H9 (cell line): Measurements from ENCODE around the gene BLOC1S3. TPM values are rescaled to one million over a fixed set of nuclear protein-coding genes. Genes with fewer than 3 reads are reported as not detected.

Experiments used
- DNase-seq: peaks from one replicate; pipeline ENCODE4 v3.0.0-alpha.2; 2017
- H2AFZ ChIP-seq: one replicate; pipeline ENCODE4 v1.6.1; 2013; ENCODE audit warnings: mild to moderate bottlenecking, low read length, control low read depth, moderate library complexity
- H2AK5ac ChIP-seq: 2 replicates; pipeline ENCODE4 v1.6.1; 2013; ENCODE audit warnings: low read length, control low read depth, mixed read lengths; ENCODE audit not compliant: insufficient read length
- H2BK120ac ChIP-seq: one replicate; pipeline ENCODE4 v1.6.1; 2013; ENCODE audit warnings: low read depth, mild to moderate bottlenecking, low read length, control low read depth, inconsistent platforms; ENCODE audit not compliant: poor library complexity, severe bottlenecking
- H2BK12ac ChIP-seq: 2 replicates; pipeline ENCODE4 v1.6.1; 2013; ENCODE audit warnings: low read length, control low read depth, mixed read lengths, low read depth; ENCODE audit not compliant: insufficient read length
- H2BK15ac ChIP-seq: 2 replicates; pipeline ENCODE4 v1.6.1; 2013; ENCODE audit warnings: low read depth, low read length, control low read depth
- H2BK20ac ChIP-seq: one replicate; pipeline ENCODE4 v1.6.1; 2013; ENCODE audit warnings: low read depth, mild to moderate bottlenecking, low read length, control low read depth, inconsistent platforms; ENCODE audit not compliant: poor library complexity, severe bottlenecking
- H2BK5ac ChIP-seq: 2 replicates; pipeline ENCODE4 v1.6.1; 2013; ENCODE audit warnings: low read length, control low read depth, mixed read lengths; ENCODE audit not compliant: insufficient read length
- H3K14ac ChIP-seq: 2 replicates; pipeline ENCODE4 v1.6.1; 2013; ENCODE audit warnings: low read length, control low read depth; ENCODE audit not compliant: insufficient read depth
- H3K18ac ChIP-seq: 2 replicates; pipeline ENCODE4 v1.6.1; 2013; ENCODE audit warnings: low read depth, mild to moderate bottlenecking, mixed read lengths, low read length, control low read depth; ENCODE audit not compliant: insufficient read length
- H3K23ac ChIP-seq: 2 replicates; pipeline ENCODE4 v1.6.1; 2013; ENCODE audit warnings: low read length, control low read depth, mixed read lengths, low read depth; ENCODE audit not compliant: insufficient read length
- H3K23me2 ChIP-seq: 2 replicates; pipeline ENCODE4 v1.6.1; 2013; ENCODE audit warnings: low read depth, mild to moderate bottlenecking, mixed read lengths, low read length, control low read depth; ENCODE audit not compliant: insufficient read length, poor library complexity, severe bottlenecking
- H3K27ac ChIP-seq: 2 replicates; pipeline ENCODE4 v1.5.1; 2013; ENCODE audit warnings: low read length, control low read depth, mixed read lengths, low read depth; ENCODE audit not compliant: insufficient read length
- H3K27me3 ChIP-seq: 2 replicates; pipeline ENCODE4 v1.6.1; 2013; ENCODE audit warnings: low read length, control low read depth, inconsistent platforms; ENCODE audit not compliant: insufficient read depth
- H3K4ac ChIP-seq: 2 replicates; pipeline ENCODE4 v1.6.1; 2013; ENCODE audit warnings: low read depth, mild to moderate bottlenecking, control low read depth, inconsistent platforms, low read length, moderate library complexity
- H3K4me1 ChIP-seq: 2 replicates; pipeline ENCODE4 v1.6.1; 2013; ENCODE audit warnings: low read length, control low read depth, inconsistent platforms; ENCODE audit not compliant: insufficient read depth
- H3K4me2 ChIP-seq: 2 replicates; pipeline ENCODE4 v1.6.1; 2013; ENCODE audit warnings: low read length, control low read depth, mixed read lengths; ENCODE audit not compliant: insufficient read length, insufficient read depth
- H3K56ac ChIP-seq: 2 replicates; pipeline ENCODE4 v1.6.1; 2013; ENCODE audit warnings: low read depth, mild to moderate bottlenecking, mixed read lengths, low read length, control low read depth; ENCODE audit not compliant: insufficient read length
- H3K79me1 ChIP-seq: 2 replicates; pipeline ENCODE4 v1.6.1; 2013; ENCODE audit warnings: low read depth, mild to moderate bottlenecking, moderate library complexity, low read length, control low read depth, inconsistent platforms; ENCODE audit not compliant: insufficient read depth, poor library complexity, severe bottlenecking
- H3K79me2 ChIP-seq: 2 replicates; pipeline ENCODE4 v1.6.1; 2013; ENCODE audit warnings: low read length, control low read depth, inconsistent platforms; ENCODE audit not compliant: insufficient read depth
- H3K9ac ChIP-seq: 2 replicates; pipeline ENCODE4 v1.6.1; 2013; ENCODE audit warnings: low read length, control low read depth, mixed read lengths; ENCODE audit not compliant: insufficient read length; ENCODE audit errors: extremely low read depth
- H3K9me3 ChIP-seq: one replicate; pipeline ENCODE4 v1.6.1; 2013; ENCODE audit warnings: low read depth, low read length, inconsistent platforms; ENCODE audit not compliant: control insufficient read depth
- H3T11ph ChIP-seq: one replicate; pipeline ENCODE4 v1.6.1; 2013; ENCODE audit warnings: mild to moderate bottlenecking, low read length, control low read depth, inconsistent platforms
- H4K20me1 ChIP-seq: one replicate; pipeline ENCODE4 v1.6.1; 2013; ENCODE audit not compliant: control insufficient read depth, insufficient read length, insufficient read depth
- H4K5ac ChIP-seq: 2 replicates; pipeline ENCODE4 v1.6.1; 2013; ENCODE audit warnings: low read depth, mild to moderate bottlenecking, mixed read lengths, low read length, control low read depth; ENCODE audit not compliant: insufficient read length
- H4K8ac ChIP-seq: replicated peaks from 2 replicates; pipeline ENCODE4 v1.6.1; 2013; ENCODE audit warnings: low read length, control low read depth, mixed read lengths, low read depth; ENCODE audit not compliant: insufficient read length
- H4K91ac ChIP-seq: 2 replicates; pipeline ENCODE4 v1.6.1; 2013; ENCODE audit warnings: low read depth, mild to moderate bottlenecking, moderate library complexity, mixed read lengths, low read length, control low read depth; ENCODE audit not compliant: insufficient read length
- H3K27ac Mint-ChIP-seq, 3 experiments: 2 replicates in 2 of 3; 3 replicates in 1 of 3; pipeline ENCODE4 v1.8.0; 2020 to 2021; ENCODE audit warnings: mixed read lengths in 3 of 3, mild to moderate bottlenecking in 1 of 3, moderate library complexity in 1 of 3
- H3K27me3 Mint-ChIP-seq: 2 replicates; pipeline ENCODE4 v1.8.0; 2021; ENCODE audit warnings: low read depth, mild to moderate bottlenecking, moderate library complexity, mixed read lengths
- H3K36me3 Mint-ChIP-seq, 3 experiments: 2 replicates in 2 of 3; 3 replicates in 1 of 3; pipeline ENCODE4 v1.8.0; 2020 to 2021; ENCODE audit warnings: low read depth in 3 of 3, mixed read lengths in 3 of 3; ENCODE audit not compliant: insufficient read depth in 1 of 3
- H3K4me1 Mint-ChIP-seq, 2 experiments: 2 replicates each; pipeline ENCODE4 v1.8.0; 2020; ENCODE audit warnings: mixed read lengths in 2 of 2
- H3K4me3 Mint-ChIP-seq, 2 experiments: 2 replicates in 1 of 2; 3 replicates in 1 of 2; pipeline ENCODE4 v1.8.0; 2020 to 2021; ENCODE audit warnings: mild to moderate bottlenecking in 2 of 2, mixed read lengths in 2 of 2, moderate library complexity in 1 of 2
- H3K9me3 Mint-ChIP-seq, 2 experiments: 2 replicates in 1 of 2; 3 replicates in 1 of 2; pipeline ENCODE4 v1.8.0; 2020; ENCODE audit warnings: mild to moderate bottlenecking in 2 of 2, mixed read lengths in 2 of 2, moderate library complexity in 1 of 2
- WGBS: extraction: QIAGEN DNeasy Blood & Tissue Kit; methylation state at CpG from one replicate; pipeline ENCODE4 v1.1.7; 2013; ENCODE audit warnings: missing lambda C conversion rate, low lambda C conversion rate, mixed read lengths; ENCODE audit not compliant: insufficient read length; ENCODE audit errors: extremely low coverage; 5-methylcytosine and 5-hydroxymethylcytosine counted together
- total RNA-seq: library from RNA; stranded (reverse); gene quantifications from 2 replicates; pipeline ENCODE4 v1.2.1, GENCODE V29; 2021
- TF ChIP-seq, protein P1 (sequence below): fragments of 200-600 bp; sonication (generic); conservative IDR thresholded peaks from 3 replicates; pipeline ENCODE4 v1.8.0; 2021; ENCODE audit warnings: antibody characterized with exemption, mild to moderate bottlenecking

BLOC1S3 gene
- total RNA-seq, 1 experiment from 2014 or later: 9.2 TPM

DNA sequence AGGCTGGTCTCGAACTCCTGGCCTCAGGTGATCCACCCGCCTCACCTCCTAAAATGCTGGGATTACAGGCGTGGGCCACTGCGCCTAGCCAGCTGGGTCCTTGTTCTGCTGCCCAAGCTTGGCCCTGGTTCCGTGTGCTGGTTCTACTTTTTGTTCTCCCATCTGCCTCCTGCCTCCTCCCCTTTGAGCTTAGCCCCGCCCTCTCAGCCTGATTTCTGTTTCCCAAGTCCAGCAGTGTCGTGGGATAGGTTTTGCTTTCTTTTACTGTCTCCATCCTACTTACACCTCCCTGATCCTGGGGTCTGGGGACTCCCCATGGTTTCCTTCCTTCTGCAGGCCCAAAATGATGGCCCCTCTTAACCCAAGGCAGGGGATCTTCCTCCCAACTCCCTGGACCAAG lies 2.4 kb downstream of the BLOC1S3 start:
- Mint-ChIP-seq H3K4me1 (peaks cover 0 to 10% of the 10 kb centered on the region in 2 experiments; a peak in 2 of 4 replicates), H3K9me3 (no peaks in the 10 kb centered on the region), H3K27ac (no peak overlapping the region; a peak in 1 of 7 replicates), H3K4me3 (peak overlapping the region; percentile 67 to 80), H3K36me3 (peaks cover 0 to 4% (median 2%) of the 10 kb centered on the region in 3 experiments; a peak in 2 of 7 replicates), H3K27me3 (peaks cover 13% of the 10 kb centered on the region)
- H3K4ac ChIP-seq: no peak overlapping the region
- H2BK20ac ChIP-seq: no peak overlapping the region
- no peak overlapping the region for H3K23ac ChIP-seq
- DNase-seq: no peak
- no peak overlapping the region for H3K9ac ChIP-seq
- H3K27me3 ChIP-seq: no peaks in the 10 kb centered on the region
- no peak overlapping the region for H2BK12ac ChIP-seq
- H3K79me2 ChIP-seq: no peaks in the 10 kb centered on the region
- no peak overlapping the region for H2BK5ac ChIP-seq
- H3K23me2 ChIP-seq: peaks cover 13% of the 10 kb centered on the region
- H4K8ac ChIP-seq: no peak overlapping the region
- no peaks in the 10 kb centered on the region for H3K9me3 ChIP-seq
- H3K14ac ChIP-seq: no peak overlapping the region
- no peak overlapping the region for H3K18ac ChIP-seq
- no peak overlapping the region for H3K4me2 ChIP-seq
- H3K27ac ChIP-seq: no peak overlapping the region
- no peaks in the 10 kb centered on the region for H4K20me1 ChIP-seq
- H3K4me1 ChIP-seq: no peaks in the 10 kb centered on the region
- H2AFZ ChIP-seq: no peak overlapping the region
- WGBS: no CpG with 5 or more reads among the region's 7 CpGs
- no peak overlapping the region for H4K91ac ChIP-seq
- TF ChIP-seq, protein P1, sequence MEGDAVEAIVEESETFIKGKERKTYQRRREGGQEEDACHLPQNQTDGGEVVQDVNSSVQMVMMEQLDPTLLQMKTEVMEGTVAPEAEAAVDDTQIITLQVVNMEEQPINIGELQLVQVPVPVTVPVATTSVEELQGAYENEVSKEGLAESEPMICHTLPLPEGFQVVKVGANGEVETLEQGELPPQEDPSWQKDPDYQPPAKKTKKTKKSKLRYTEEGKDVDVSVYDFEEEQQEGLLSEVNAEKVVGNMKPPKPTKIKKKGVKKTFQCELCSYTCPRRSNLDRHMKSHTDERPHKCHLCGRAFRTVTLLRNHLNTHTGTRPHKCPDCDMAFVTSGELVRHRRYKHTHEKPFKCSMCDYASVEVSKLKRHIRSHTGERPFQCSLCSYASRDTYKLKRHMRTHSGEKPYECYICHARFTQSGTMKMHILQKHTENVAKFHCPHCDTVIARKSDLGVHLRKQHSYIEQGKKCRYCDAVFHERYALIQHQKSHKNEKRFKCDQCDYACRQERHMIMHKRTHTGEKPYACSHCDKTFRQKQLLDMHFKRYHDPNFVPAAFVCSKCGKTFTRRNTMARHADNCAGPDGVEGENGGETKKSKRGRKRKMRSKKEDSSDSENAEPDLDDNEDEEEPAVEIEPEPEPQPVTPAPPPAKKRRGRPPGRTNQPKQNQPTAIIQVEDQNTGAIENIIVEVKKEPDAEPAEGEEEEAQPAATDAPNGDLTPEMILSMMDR: no peak
- no peak overlapping the region for H2AK5ac ChIP-seq
- H3K56ac ChIP-seq: no peak overlapping the region
- no peak overlapping the region for H4K5ac ChIP-seq
- H2BK15ac ChIP-seq: no peak overlapping the region
- no peak overlapping the region for H3T11ph ChIP-seq
- H2BK120ac ChIP-seq: no peak overlapping the region
- no peaks in the 10 kb centered on the region for H3K79me1 ChIP-seq
